Mesothelial cell of epicardium (in vitro differentiated cells): ENCODE results near the gene CBLB. TPM values are rescaled to one million over a fixed set of nuclear protein-coding genes. Genes with fewer than 3 reads are reported as not detected.
A peak's percentile ranks its signal among the peaks of the same experiment; 100 is the strongest.

Source experiments
- DNase-seq, 2 experiments: peaks; one replicate each; pipeline ENCODE4 v3.0.0; 2021; ENCODE audit warnings: low spot score in 2 of 2; ENCODE audit not compliant: unreplicated experiment in 2 of 2
- H3K27ac Mint-ChIP-seq: 2 replicates; pipeline ENCODE4 v1.8.0; 2021; ENCODE audit warnings: mixed read lengths
- H3K27me3 Mint-ChIP-seq: 2 replicates; pipeline ENCODE4 v1.8.0; 2021; ENCODE audit warnings: low read depth, mixed read lengths
- H3K36me3 Mint-ChIP-seq: 2 replicates; pipeline ENCODE4 v1.8.0; 2021; ENCODE audit warnings: mixed read lengths
- H3K4me1 Mint-ChIP-seq: 2 replicates; pipeline ENCODE4 v1.8.0; 2021; ENCODE audit warnings: mixed read lengths
- H3K4me3 Mint-ChIP-seq: 2 replicates; pipeline ENCODE4 v1.8.0; 2021; ENCODE audit warnings: mild to moderate bottlenecking, moderate library complexity, mixed read lengths
- H3K9me3 Mint-ChIP-seq: 2 replicates; pipeline ENCODE4 v1.8.0; 2021; ENCODE audit warnings: mixed read lengths
- total RNA-seq: library from RNA; stranded (reverse); gene quantifications from 3 replicates; pipeline ENCODE4 v1.2.1, GENCODE V29; 2021
- TF ChIP-seq, protein P1 (sequence below): fragments of 200-600 bp; sonication (generic); IDR thresholded peaks from one replicate; pipeline ENCODE4 v1.5.0; 2021; ENCODE audit warnings: antibody characterized with exemption; ENCODE audit not compliant: unreplicated experiment

The CBLB gene
- total RNA-seq, 1 donor from 2014 or later, result 116 TPM

DNA sequence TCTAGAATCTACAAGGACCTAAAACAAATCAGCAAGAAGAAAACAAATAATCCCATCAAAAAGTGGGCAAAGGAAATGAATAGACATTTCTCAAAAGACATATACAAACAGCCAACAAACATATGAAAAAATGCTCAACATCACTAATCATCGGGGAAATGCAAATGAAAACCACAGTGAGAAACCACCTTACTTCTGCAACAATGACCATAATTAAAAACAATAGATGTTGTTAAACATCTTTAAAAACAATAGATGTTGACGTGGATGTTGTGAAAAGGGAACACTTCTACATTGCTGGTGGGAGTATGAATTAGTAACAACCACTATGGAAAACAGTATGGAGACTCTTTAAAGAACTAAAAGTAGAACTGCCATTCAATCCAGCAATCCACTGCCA, 96.2 kb downstream of the CBLB start:
- DNase-seq, result no peak
- no peak overlapping the region for H3K27ac Mint-ChIP-seq
- TF ChIP-seq, protein P1, sequence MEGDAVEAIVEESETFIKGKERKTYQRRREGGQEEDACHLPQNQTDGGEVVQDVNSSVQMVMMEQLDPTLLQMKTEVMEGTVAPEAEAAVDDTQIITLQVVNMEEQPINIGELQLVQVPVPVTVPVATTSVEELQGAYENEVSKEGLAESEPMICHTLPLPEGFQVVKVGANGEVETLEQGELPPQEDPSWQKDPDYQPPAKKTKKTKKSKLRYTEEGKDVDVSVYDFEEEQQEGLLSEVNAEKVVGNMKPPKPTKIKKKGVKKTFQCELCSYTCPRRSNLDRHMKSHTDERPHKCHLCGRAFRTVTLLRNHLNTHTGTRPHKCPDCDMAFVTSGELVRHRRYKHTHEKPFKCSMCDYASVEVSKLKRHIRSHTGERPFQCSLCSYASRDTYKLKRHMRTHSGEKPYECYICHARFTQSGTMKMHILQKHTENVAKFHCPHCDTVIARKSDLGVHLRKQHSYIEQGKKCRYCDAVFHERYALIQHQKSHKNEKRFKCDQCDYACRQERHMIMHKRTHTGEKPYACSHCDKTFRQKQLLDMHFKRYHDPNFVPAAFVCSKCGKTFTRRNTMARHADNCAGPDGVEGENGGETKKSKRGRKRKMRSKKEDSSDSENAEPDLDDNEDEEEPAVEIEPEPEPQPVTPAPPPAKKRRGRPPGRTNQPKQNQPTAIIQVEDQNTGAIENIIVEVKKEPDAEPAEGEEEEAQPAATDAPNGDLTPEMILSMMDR, result no peak
- H3K4me1 Mint-ChIP-seq, result peaks cover 15% of the 10 kb centered on the region
- peaks cover 26% of the 10 kb centered on the region for H3K36me3 Mint-ChIP-seq
- H3K27me3 Mint-ChIP-seq, result no peaks in the 10 kb centered on the region
- peaks cover 13% of the 10 kb centered on the region for H3K9me3 Mint-ChIP-seq
- no peak overlapping the region for H3K4me3 Mint-ChIP-seq

DNA sequence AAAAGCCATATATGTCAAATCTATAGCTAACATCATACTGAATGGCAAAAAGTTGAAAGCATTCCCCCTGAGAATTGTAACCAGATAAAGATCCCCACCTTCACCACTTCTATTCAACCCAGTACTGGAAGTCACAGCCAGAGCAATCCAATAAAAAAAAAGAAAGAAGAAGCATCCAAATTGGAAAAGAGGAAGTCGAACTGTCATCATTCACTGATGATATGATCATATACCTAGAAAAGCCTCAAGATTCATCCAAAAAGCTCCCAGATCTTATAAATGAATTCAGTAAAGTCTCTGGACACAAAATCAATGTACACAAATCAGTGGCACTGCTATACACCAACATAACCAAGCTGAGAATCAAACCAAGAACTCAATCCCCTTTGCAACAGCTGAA, 97.4 kb downstream of the CBLB start:
- H3K27ac Mint-ChIP-seq, result no peak overlapping the region
- H3K36me3 Mint-ChIP-seq, result peaks cover 26% of the 10 kb centered on the region
- H3K27me3 Mint-ChIP-seq, result no peaks in the 10 kb centered on the region

DNA sequence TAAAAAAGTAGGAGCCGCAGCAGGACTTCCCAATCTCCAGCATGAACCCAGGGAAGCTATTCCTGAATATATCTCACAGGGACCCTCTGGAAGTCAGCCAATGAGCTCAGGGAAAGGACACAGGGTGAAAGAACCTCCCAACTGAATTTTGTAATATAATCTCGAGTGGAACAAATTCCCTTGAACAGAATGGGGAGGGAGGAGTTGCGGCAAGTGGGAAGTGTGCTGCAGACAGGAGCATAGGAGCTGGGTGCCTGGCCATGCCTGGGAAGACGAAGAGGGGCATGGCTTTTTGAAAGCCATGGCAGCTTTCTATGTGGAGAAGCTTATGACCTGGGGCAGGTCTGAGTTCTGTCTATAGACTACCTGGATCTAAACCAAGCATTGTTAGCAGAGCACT, 98.4 kb downstream of the CBLB start:
- H3K4me3 Mint-ChIP-seq, result no peak overlapping the region
- H3K36me3 Mint-ChIP-seq, result peaks cover 32% of the 10 kb centered on the region
- H3K9me3 Mint-ChIP-seq, result peaks cover 16% of the 10 kb centered on the region

More for the DNA sequence above, 97.4 kb downstream of the CBLB start:
- TF ChIP-seq, protein P1, result no peak
- DNase-seq, result no peak
- H3K4me3 Mint-ChIP-seq, result no peak overlapping the region
- H3K4me1 Mint-ChIP-seq, result peaks cover 22% of the 10 kb centered on the region
- peaks cover 13% of the 10 kb centered on the region for H3K9me3 Mint-ChIP-seq

DNA sequence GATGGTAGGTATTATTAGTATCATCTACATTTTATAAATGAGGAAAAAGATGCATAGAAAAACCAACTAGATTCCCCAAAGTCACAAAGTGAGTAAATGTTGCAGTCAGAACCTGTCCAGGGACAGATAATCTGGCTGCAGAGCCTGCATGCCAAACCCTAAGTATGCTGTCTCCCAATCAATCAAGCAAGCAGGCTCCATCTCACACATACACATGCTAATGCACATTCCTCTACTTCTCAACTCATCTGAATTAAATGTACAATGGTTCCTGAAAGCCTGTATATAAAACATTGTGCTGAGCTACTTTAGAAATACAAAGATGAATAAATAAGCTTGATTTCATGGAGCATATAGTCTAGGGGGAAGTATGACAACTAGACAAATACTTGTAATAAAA, 101.0 kb downstream of the CBLB start:
- Mint-ChIP-seq H3K36me3 (peaks cover 48% of the 10 kb centered on the region), H3K4me1 (peaks cover 17% of the 10 kb centered on the region), H3K9me3 (peaks cover 36% of the 10 kb centered on the region), H3K4me3 (no peak overlapping the region), H3K27me3 (no peaks in the 10 kb centered on the region), H3K27ac (peak overlapping the region; percentile 6)
- DNase-seq, result no peak
- TF ChIP-seq, protein P1, result no peak

More for the DNA sequence above, 98.4 kb downstream of the CBLB start:
- DNase-seq, result no peak
- TF ChIP-seq, protein P1, result no peak
- Mint-ChIP-seq H3K4me1 (peaks cover 22% of the 10 kb centered on the region), H3K27ac (no peak overlapping the region), H3K27me3 (no peaks in the 10 kb centered on the region)

DNA sequence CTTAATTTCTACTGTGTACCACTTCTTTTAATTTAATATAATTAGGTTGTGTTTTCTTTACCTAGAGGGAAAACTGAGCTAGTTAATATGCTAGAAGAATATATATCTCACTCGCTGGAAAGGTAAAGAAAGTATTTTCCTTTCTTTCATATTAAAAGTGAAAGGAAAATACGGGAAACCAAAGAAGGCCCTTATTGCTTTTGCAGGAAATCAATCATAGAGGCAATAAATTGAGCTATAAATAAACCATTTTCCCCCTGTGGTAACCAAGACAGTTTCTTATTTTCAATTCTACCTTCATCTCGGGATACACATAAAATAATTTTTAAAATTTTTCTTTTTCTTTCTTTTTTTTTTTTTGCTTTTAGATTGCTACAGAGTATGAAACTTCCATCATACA, 101.6 kb downstream of the CBLB start:
- H3K4me3 Mint-ChIP-seq, result no peak overlapping the region
- H3K27me3 Mint-ChIP-seq, result no peaks in the 10 kb centered on the region
- no peak for DNase-seq
- H3K27ac Mint-ChIP-seq, result no peak overlapping the region
- TF ChIP-seq, protein P1, result no peak
- H3K4me1 Mint-ChIP-seq, result peaks cover 17% of the 10 kb centered on the region
- H3K9me3 Mint-ChIP-seq, result peaks cover 36% of the 10 kb centered on the region
- peaks cover 49% of the 10 kb centered on the region for H3K36me3 Mint-ChIP-seq

DNA sequence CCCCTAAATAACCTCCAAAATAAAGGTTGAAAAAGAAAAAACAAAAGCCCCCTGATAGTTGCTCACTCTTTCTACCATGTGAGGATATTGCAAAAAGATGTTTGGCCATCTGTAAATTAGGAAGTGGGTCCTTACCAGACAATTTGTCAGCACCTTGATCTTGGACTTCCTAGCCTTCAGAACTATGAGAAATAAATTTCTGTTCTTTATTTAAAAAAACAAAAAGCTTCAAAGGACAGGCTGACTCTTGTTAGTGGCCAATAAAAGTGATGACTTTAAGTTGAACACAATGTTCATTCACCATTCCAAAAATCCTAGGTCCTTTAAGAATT, 103.5 kb downstream of the CBLB start:
- TF ChIP-seq, protein P1, result no peak
- DNase-seq, result no peak
- Mint-ChIP-seq H3K4me1 (peaks cover 14% of the 10 kb centered on the region), H3K27ac (no peak overlapping the region), H3K27me3 (no peaks in the 10 kb centered on the region), H3K9me3 (peaks cover 40% of the 10 kb centered on the region), H3K4me3 (no peak overlapping the region), H3K36me3 (peaks cover 52% of the 10 kb centered on the region)
